ENCODE data around the gene APCDD1L. TPM values are rescaled to one million over a fixed set of nuclear protein-coding genes. Genes with fewer than 3 reads are reported as not detected.
A peak's percentile ranks its signal among the peaks of the same experiment; 100 is the strongest.

Gene APCDD1L
- total and polyA plus RNA-seq, 4 donors: 0.02 to 0.74 (median 0.31) TPM

- TF ChIP-seq, protein P1, sequence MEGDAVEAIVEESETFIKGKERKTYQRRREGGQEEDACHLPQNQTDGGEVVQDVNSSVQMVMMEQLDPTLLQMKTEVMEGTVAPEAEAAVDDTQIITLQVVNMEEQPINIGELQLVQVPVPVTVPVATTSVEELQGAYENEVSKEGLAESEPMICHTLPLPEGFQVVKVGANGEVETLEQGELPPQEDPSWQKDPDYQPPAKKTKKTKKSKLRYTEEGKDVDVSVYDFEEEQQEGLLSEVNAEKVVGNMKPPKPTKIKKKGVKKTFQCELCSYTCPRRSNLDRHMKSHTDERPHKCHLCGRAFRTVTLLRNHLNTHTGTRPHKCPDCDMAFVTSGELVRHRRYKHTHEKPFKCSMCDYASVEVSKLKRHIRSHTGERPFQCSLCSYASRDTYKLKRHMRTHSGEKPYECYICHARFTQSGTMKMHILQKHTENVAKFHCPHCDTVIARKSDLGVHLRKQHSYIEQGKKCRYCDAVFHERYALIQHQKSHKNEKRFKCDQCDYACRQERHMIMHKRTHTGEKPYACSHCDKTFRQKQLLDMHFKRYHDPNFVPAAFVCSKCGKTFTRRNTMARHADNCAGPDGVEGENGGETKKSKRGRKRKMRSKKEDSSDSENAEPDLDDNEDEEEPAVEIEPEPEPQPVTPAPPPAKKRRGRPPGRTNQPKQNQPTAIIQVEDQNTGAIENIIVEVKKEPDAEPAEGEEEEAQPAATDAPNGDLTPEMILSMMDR (IDR thresholded peaks at IDR 0.05; ENCODE audit: control extremely low read depth, extremely low read depth): no peak
- Histone ChIP-seq H3K27ac (ENCODE audit: low read depth in 1 of 2, low read length in 1 of 2) (no peak overlapping the region), H3K36me3 (ENCODE audit: control insufficient read depth in 4 of 4, insufficient read depth in 4 of 4, low read length in 4 of 4) (no peaks in the 10 kb centered on the region), H3K4me1 (ENCODE audit: control insufficient read depth in 5 of 5, insufficient read depth in 5 of 5, low read length in 5 of 5) (no peaks in the 10 kb centered on the region), H3K4me3 (no peak overlapping the region), H3K9ac (ENCODE audit: insufficient read depth in 1 of 2, low read length in 2 of 2) (no peak overlapping the region), H3K27me3 (ENCODE audit: control insufficient read depth in 3 of 3, insufficient read depth in 3 of 3, low read length in 2 of 3) (peaks cover 0 to 9% (median 2%) of the 10 kb centered on the region in 3 donors), H3K9me3 (ENCODE audit: control insufficient read depth in 4 of 4, insufficient read depth in 3 of 4, low read length in 3 of 4) (no peaks in the 10 kb centered on the region)
- DNase-seq (no peak), ATAC-seq (ENCODE audit: insufficient read depth, low FRiP score) (no peak)
- 78 to 81% methylated on average over 7 of the region's 7 CpGs for WGBS, 2 donors
Measured at GRCh38 chr20:58492074-58492718, 23.0 kb downstream of the APCDD1L start.

DNA sequence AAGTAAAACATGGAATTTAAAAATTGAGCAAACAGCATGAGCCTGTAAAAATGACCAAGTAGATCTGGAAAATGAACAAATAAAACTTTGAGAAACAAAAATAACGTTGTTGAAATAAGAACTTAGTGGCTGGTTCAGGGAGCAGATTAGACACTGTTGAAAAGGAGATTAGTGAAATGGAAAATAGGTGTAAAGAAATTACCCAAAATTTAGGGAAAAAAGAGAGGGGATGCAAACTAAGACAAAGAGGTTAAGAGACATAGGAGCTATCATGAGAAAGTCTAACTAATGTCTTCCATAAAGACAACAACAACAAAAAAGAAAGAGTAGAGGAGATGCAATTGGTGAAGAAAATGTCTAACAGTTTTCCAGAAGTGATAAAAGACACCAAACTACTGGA is 29.0 kb downstream of the APCDD1L start:
- Histone ChIP-seq H3K4me1 (ENCODE audit: control insufficient read depth in 5 of 5, insufficient read depth in 5 of 5, low read length in 5 of 5) (peaks cover 0 to 8% (median 1%) of the 10 kb centered on the region in 5 donors), H3K27ac (ENCODE audit: low read depth in 1 of 2, low read length in 1 of 2) (no peak overlapping the region), H3K9ac (ENCODE audit: insufficient read depth in 1 of 2, low read length in 2 of 2) (no peak overlapping the region), H3K9me3 (ENCODE audit: control insufficient read depth in 4 of 4, insufficient read depth in 3 of 4, low read length in 3 of 4) (peaks cover 2 to 6% (median 5%) of the 10 kb centered on the region in 4 donors), H3K36me3 (ENCODE audit: control insufficient read depth in 4 of 4, insufficient read depth in 4 of 4, low read length in 4 of 4) (no peaks in the 10 kb centered on the region), H3K4me3 (no peak overlapping the region), H3K27me3 (ENCODE audit: control insufficient read depth in 3 of 3, insufficient read depth in 3 of 3, low read length in 2 of 3) (peaks cover 0 to 2% (median 0%) of the 10 kb centered on the region in 3 donors)
- WGBS, 2 donors: 52 to 58% methylated on average over 1 of the region's 1 CpG
- DNase-seq: no peak
- TF ChIP-seq, protein P1 (IDR thresholded peaks at IDR 0.05; ENCODE audit: control extremely low read depth, extremely low read depth): no peak
- ATAC-seq (ENCODE audit: insufficient read depth, low FRiP score): no peak

- ATAC-seq (ENCODE audit: insufficient read depth, low FRiP score): no peak
- peaks cover 2 to 6% (median 5%) of the 10 kb centered on the region in 4 donors for H3K9me3 ChIP-seq (ENCODE audit: control insufficient read depth in 4 of 4, insufficient read depth in 3 of 4, low read length in 3 of 4)
- H3K27me3 ChIP-seq (ENCODE audit: control insufficient read depth in 3 of 3, insufficient read depth in 3 of 3, low read length in 2 of 3): peaks cover 0 to 2% (median 0%) of the 10 kb centered on the region in 3 donors
- no peak overlapping the region for H3K9ac ChIP-seq (ENCODE audit: insufficient read depth in 1 of 2, low read length in 2 of 2)
- H3K27ac ChIP-seq (ENCODE audit: low read depth in 1 of 2, low read length in 1 of 2): no peak overlapping the region
- DNase-seq: peak; percentile 60 to 88 (median 83)
- no peaks in the 10 kb centered on the region for H3K36me3 ChIP-seq (ENCODE audit: control insufficient read depth in 4 of 4, insufficient read depth in 4 of 4, low read length in 4 of 4)
- 66 to 79% methylated on average over 3 of the region's 3 CpGs for WGBS, 2 donors
- H3K4me1 ChIP-seq (ENCODE audit: control insufficient read depth in 5 of 5, insufficient read depth in 5 of 5, low read length in 5 of 5): peaks cover 0 to 8% (median 1%) of the 10 kb centered on the region in 5 donors
- no peak overlapping the region for H3K4me3 ChIP-seq
- TF ChIP-seq, protein P1 (IDR thresholded peaks at IDR 0.05; ENCODE audit: control extremely low read depth, extremely low read depth): no peak
Measured at GRCh38 chr20:58485393-58485792, 29.8 kb downstream of the APCDD1L start.

Measured in lung (tissue), 12 donors.